ENCODE results near the gene GPALPP1.

GPALPP1 gene

GRCh38 chr13:45021250-45021649 is 31.9 kb downstream of the GPALPP1 start:
- TF ChIP-seq, protein P1, sequence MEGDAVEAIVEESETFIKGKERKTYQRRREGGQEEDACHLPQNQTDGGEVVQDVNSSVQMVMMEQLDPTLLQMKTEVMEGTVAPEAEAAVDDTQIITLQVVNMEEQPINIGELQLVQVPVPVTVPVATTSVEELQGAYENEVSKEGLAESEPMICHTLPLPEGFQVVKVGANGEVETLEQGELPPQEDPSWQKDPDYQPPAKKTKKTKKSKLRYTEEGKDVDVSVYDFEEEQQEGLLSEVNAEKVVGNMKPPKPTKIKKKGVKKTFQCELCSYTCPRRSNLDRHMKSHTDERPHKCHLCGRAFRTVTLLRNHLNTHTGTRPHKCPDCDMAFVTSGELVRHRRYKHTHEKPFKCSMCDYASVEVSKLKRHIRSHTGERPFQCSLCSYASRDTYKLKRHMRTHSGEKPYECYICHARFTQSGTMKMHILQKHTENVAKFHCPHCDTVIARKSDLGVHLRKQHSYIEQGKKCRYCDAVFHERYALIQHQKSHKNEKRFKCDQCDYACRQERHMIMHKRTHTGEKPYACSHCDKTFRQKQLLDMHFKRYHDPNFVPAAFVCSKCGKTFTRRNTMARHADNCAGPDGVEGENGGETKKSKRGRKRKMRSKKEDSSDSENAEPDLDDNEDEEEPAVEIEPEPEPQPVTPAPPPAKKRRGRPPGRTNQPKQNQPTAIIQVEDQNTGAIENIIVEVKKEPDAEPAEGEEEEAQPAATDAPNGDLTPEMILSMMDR (IDR thresholded peaks at IDR 0.05; ENCODE audit: control insufficient read depth, insufficient read depth, low read depth, low read length, missing control alignments): no peak
- no peak overlapping the region for H3K4me3 ChIP-seq (ENCODE audit: control insufficient read depth, low read depth, low read length)
- DNase-seq (ENCODE audit: low read depth): no peak

DNA sequence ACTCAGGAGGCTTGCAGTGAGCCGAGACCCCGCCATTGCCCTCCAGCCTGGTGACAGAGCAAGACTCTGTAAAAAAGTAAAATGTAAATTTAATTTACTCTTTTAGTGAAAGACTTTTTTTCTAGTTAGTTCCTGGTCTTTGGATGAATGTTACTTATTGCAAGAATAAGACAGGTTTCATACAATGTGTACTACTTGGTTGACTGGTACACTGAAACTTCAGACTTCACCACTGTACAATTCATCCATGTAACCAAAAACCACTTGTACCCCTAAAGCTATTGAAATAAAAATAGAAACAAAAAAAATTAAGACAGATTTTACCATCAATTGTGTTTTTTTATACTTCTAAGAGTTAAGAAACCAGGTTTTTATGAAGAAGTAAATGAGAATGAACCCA is 35.5 kb downstream of the GPALPP1 start:
- no peak overlapping the region for H3K4me3 ChIP-seq (ENCODE audit: control insufficient read depth, low read depth, low read length)
- DNase-seq (ENCODE audit: low read depth): no peak
- TF ChIP-seq, protein P1 (IDR thresholded peaks at IDR 0.05; ENCODE audit: control insufficient read depth, insufficient read depth, low read depth, low read length, missing control alignments): no peak

DNA sequence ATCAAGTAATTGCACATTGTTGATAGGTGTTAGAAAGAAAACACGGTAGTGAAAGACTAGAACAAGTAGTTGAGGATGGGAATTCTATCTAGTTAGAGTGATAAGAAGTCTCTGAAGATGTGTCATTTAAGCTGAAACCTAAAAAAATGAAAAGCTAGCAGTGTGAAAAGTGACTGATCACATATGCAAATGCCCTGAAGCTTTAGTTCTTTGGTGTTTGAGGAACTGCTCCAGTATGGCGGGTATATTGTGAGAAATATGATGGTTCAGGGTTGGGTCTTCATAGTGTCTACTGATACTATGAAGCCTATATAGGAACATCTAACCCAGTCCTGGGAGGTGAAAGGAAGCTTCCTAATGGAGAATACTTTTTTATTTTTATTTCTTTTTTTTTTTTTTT is 45.0 kb downstream of the GPALPP1 start:
- no peak overlapping the region for H3K4me3 ChIP-seq (ENCODE audit: control insufficient read depth, low read depth, low read length)
- TF ChIP-seq, protein P1 (IDR thresholded peaks at IDR 0.05; ENCODE audit: control insufficient read depth, insufficient read depth, low read depth, low read length, missing control alignments): no peak
- no peak for DNase-seq (ENCODE audit: low read depth)

DNA sequence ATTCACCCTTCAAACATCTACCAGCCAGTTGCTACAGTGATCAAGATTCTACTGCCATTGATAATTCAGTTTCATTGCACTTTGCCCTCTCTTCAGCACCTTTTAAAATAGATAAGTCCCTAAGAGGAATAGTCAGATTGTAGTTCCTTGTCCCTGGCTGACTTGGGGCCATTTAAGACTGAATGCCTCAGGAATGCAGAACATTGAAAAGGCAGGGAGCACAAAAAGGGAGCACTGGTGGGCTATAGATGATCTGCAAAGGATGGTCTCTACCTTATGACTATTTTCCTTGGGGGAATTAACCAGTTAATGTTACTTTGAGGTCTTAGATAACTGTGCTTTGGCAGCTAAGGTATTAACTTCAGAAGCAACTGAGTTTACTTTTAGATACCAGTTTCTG is 46.9 kb downstream of the GPALPP1 start:
- TF ChIP-seq, protein P1 (IDR thresholded peaks at IDR 0.05; ENCODE audit: control insufficient read depth, insufficient read depth, low read depth, low read length, missing control alignments): no peak
- DNase-seq (ENCODE audit: low read depth): no peak
- H3K4me3 ChIP-seq (ENCODE audit: control insufficient read depth, low read depth, low read length): no peak overlapping the region

GRCh38 chr13:45040173-45040572 is 50.8 kb downstream of the GPALPP1 start:
- H3K4me3 ChIP-seq (ENCODE audit: control insufficient read depth, low read depth, low read length): no peak overlapping the region
- no peak for DNase-seq (ENCODE audit: low read depth)
- TF ChIP-seq, protein P1 (IDR thresholded peaks at IDR 0.05; ENCODE audit: control insufficient read depth, insufficient read depth, low read depth, low read length, missing control alignments): no peak

- H3K4me3 ChIP-seq (ENCODE audit: control insufficient read depth, low read depth, low read length): no peak overlapping the region
- TF ChIP-seq, protein P1 (IDR thresholded peaks at IDR 0.05; ENCODE audit: control insufficient read depth, insufficient read depth, low read depth, low read length, missing control alignments): no peak
- DNase-seq (ENCODE audit: low read depth): no peak
Measured at GRCh38 chr13:45040622-45041021, 51.3 kb downstream of the GPALPP1 start.

- H3K4me3 ChIP-seq (ENCODE audit: control insufficient read depth, low read depth, low read length): no peak overlapping the region
- TF ChIP-seq, protein P1 (IDR thresholded peaks at IDR 0.05; ENCODE audit: control insufficient read depth, insufficient read depth, low read depth, low read length, missing control alignments): no peak
- DNase-seq (ENCODE audit: low read depth): no peak
Measured at GRCh38 chr13:45042539-45042938, 53.2 kb downstream of the GPALPP1 start.
